ENCODE results near the gene ARSB. TPM values are rescaled to one million over a fixed set of nuclear protein-coding genes. Genes with fewer than 3 reads are reported as not detected.
A peak's percentile ranks its signal among the peaks of the same experiment; 100 is the strongest.

The ARSB gene
- total and polyA plus RNA-seq, 2 donors (not counting 1 experiment from before 2014, with no cell fraction given) = 4.6 to 9.8 TPM

DNA sequence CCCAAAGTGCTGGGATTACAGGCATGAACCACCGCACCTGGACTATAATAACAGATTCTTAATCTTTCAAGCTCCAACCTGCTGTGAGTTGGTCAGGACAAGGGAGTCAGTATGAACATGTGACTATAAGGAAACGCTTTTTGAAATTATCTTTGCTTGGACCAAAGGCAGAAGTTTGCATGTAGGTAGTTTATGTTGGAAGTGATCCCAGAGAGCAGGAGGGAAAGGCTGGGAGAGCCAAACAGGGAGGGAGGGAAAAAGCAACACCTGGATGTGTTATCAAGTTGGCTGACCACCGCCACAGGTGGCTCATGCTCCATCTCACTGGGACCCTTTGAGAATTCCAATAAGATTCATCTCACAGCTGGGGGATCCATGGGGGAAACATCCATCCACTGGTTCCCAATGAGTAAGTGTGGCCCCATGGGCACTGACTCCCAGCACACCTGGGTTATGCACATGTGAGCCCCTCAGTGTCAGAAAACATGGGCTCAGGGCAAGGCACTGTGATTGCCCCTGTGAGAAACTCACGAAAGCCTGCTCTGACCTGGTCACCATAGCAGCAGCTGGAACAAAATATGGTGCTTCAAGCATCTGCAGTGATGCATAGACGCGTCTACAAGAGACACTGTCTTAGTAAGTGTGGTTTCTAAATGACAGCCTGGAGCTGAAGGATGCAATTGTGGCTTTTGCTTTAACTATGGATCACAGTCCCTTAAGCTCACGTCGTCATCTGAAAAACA lies 62.1 kb downstream of the ARSB start:
- Histone ChIP-seq H3K4me3 (ENCODE audit: control extremely low read depth in 1 of 5, extremely low read depth in 1 of 5, insufficient read depth in 1 of 5, low read depth in 2 of 5, low read length in 4 of 5) (no peak overlapping the region), H3K79me2 (ENCODE audit: control insufficient read depth, insufficient read depth, low read length) (no peaks in the 10 kb centered on the region), H3K27me3 (replicated peaks in 1 of 4; ENCODE audit: control extremely low read depth in 1 of 4, control insufficient read depth in 3 of 4, insufficient read depth in 4 of 4, low read length in 3 of 4) (no peaks in the 10 kb centered on the region), H3K27ac (ENCODE audit: low read length in 2 of 2) (no peak overlapping the region), H2AFZ (ENCODE audit: insufficient read depth, low read depth, low read length, poor library complexity, severe bottlenecking) (no peak overlapping the region), H4K20me1 (ENCODE audit: control insufficient read depth, insufficient read depth, low read length, poor library complexity, severe bottlenecking) (no peaks in the 10 kb centered on the region), H3K4me1 (ENCODE audit: control insufficient read depth in 2 of 2, insufficient read depth in 2 of 2, low read length in 2 of 2) (no peaks in the 10 kb centered on the region), H3K9me3 (ENCODE audit: control extremely low read depth in 1 of 3, control insufficient read depth in 2 of 3, insufficient read depth in 1 of 3, low read length in 2 of 3) (no peaks in the 10 kb centered on the region), H3K9ac (ENCODE audit: low read length) (no peak overlapping the region), H3K4me2 (replicated peaks; ENCODE audit: low read depth, low read length, poor library complexity, severe bottlenecking) (no peak overlapping the region), H3K36me3 (replicated peaks in 1 of 2; ENCODE audit: control extremely low read depth in 1 of 2, control insufficient read depth in 1 of 2, extremely low read depth in 1 of 2, insufficient read depth in 2 of 2, low read length in 1 of 2) (no peaks in the 10 kb centered on the region)
- no peak for TF ChIP-seq EZH2 (IDR thresholded peaks at IDR 0.05; ENCODE audit: borderline replicate concordance, insufficient read depth, low read depth, low read length, poor library complexity, severe bottlenecking)
- TF ChIP-seq, protein P1, sequence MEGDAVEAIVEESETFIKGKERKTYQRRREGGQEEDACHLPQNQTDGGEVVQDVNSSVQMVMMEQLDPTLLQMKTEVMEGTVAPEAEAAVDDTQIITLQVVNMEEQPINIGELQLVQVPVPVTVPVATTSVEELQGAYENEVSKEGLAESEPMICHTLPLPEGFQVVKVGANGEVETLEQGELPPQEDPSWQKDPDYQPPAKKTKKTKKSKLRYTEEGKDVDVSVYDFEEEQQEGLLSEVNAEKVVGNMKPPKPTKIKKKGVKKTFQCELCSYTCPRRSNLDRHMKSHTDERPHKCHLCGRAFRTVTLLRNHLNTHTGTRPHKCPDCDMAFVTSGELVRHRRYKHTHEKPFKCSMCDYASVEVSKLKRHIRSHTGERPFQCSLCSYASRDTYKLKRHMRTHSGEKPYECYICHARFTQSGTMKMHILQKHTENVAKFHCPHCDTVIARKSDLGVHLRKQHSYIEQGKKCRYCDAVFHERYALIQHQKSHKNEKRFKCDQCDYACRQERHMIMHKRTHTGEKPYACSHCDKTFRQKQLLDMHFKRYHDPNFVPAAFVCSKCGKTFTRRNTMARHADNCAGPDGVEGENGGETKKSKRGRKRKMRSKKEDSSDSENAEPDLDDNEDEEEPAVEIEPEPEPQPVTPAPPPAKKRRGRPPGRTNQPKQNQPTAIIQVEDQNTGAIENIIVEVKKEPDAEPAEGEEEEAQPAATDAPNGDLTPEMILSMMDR (IDR thresholded peaks at IDR 0.05) = no peak
- intact Hi-C loops (cut with micrococcal nuclease) = no loop called here
- 88% methylated on average over 5 of the region's 8 CpGs for WGBS (ENCODE audit: insufficient coverage)
- Mint-ChIP-seq H3K9me3 (ENCODE audit: insufficient read depth) (no peaks in the 10 kb centered on the region), H3K4me1 (peaks cover 5% of the 10 kb centered on the region), H3K4me3 (no peak overlapping the region), H3K27ac (no peak overlapping the region), H3K27me3 (no peaks in the 10 kb centered on the region)
- ATAC-seq (ENCODE audit: low read depth) (no peak), DNase-seq (no peak)
- ChIA-PET CTCF (no interaction called here), POLR2A (no interaction called here)

DNA sequence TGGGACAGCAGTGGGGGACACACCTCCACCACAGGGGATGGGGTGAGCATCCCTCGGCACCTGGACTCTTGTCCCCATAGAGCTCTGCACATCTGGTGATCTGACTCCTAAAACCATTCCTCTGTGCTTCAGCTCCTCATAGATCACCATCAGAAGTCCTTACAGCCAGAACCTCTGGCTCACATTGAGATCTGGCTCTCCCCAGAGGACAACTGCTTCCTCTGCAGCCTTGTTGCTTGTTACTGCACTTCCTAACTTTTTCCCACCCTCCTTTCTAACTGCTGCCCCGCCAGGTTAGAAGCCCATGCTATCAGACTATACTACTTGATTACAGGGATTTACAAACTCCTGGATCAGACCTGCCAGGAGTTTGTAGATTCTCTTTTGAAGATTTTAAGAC lies 64.5 kb downstream of the ARSB start:
- ChIA-PET POLR2A (no interaction called here), CTCF (interaction anchor here (0.9 to 2.2 kb wide), 4 partner anchors 367 to 453 kb away, joined by 3 to 10 read pairs (median 3); no protein-coding TSS in a partner anchor)
- Mint-ChIP-seq H3K9me3 (ENCODE audit: insufficient read depth) (no peaks in the 10 kb centered on the region), H3K4me3 (no peak overlapping the region), H3K27ac (no peak overlapping the region), H3K4me1 (peaks cover 5% of the 10 kb centered on the region), H3K27me3 (no peaks in the 10 kb centered on the region)
- Histone ChIP-seq H3K79me2 (ENCODE audit: control insufficient read depth, insufficient read depth, low read length) (no peaks in the 10 kb centered on the region), H3K36me3 (replicated peaks in 1 of 2; ENCODE audit: control extremely low read depth in 1 of 2, control insufficient read depth in 1 of 2, extremely low read depth in 1 of 2, insufficient read depth in 2 of 2, low read length in 1 of 2) (no peaks in the 10 kb centered on the region), H3K9me3 (ENCODE audit: control extremely low read depth in 1 of 3, control insufficient read depth in 2 of 3, insufficient read depth in 1 of 3, low read length in 2 of 3) (no peaks in the 10 kb centered on the region), H3K27ac (ENCODE audit: low read length in 2 of 2) (no peak overlapping the region), H3K4me1 (ENCODE audit: control insufficient read depth in 2 of 2, insufficient read depth in 2 of 2, low read length in 2 of 2) (no peaks in the 10 kb centered on the region), H3K27me3 (replicated peaks in 1 of 4; ENCODE audit: control extremely low read depth in 1 of 4, control insufficient read depth in 3 of 4, insufficient read depth in 4 of 4, low read length in 3 of 4) (no peaks in the 10 kb centered on the region), H3K4me2 (replicated peaks; ENCODE audit: low read depth, low read length, poor library complexity, severe bottlenecking) (no peak overlapping the region), H3K4me3 (ENCODE audit: control extremely low read depth in 1 of 5, extremely low read depth in 1 of 5, insufficient read depth in 1 of 5, low read depth in 2 of 5, low read length in 4 of 5) (no peak overlapping the region), H3K9ac (ENCODE audit: low read length) (no peak overlapping the region), H4K20me1 (ENCODE audit: control insufficient read depth, insufficient read depth, low read length, poor library complexity, severe bottlenecking) (no peaks in the 10 kb centered on the region), H2AFZ (ENCODE audit: insufficient read depth, low read depth, low read length, poor library complexity, severe bottlenecking) (no peak overlapping the region)
- ATAC-seq (ENCODE audit: low read depth) = no peak
- WGBS (ENCODE audit: insufficient coverage) = 92% methylated on average over 2 of the region's 2 CpGs
- peak; percentile 26 for DNase-seq
- intact Hi-C loops (cut with micrococcal nuclease) = no loop called here
- no peak for TF ChIP-seq EZH2 (IDR thresholded peaks at IDR 0.05; ENCODE audit: borderline replicate concordance, insufficient read depth, low read depth, low read length, poor library complexity, severe bottlenecking)
- TF ChIP-seq, protein P1 (IDR thresholded peaks at IDR 0.05) = no peak
